Vagina (tissue), 2 donors: Measurements from ENCODE around the gene VCP. TPM values are rescaled to one million over a fixed set of nuclear protein-coding genes. Genes with fewer than 3 reads are reported as not detected.

Source experiments
- DNase-seq, 2 donors: peaks; one replicate each; pipeline ENCODE4 v3.0.0-alpha.2; 2017; ENCODE audit errors: extremely low spot score in 2 of 2
- H3K27ac ChIP-seq: fragments of 200-600 bp; sonication (generic); one replicate; pipeline ENCODE4 v1.5.1; 2019
- H3K27me3 ChIP-seq: fragments of 200-600 bp; sonication (generic); one replicate; pipeline ENCODE4 v1.5.1; 2019
- H3K36me3 ChIP-seq, 2 donors: fragments of 200-600 bp; sonication (generic); one replicate each; pipeline ENCODE4 v1.5.1; 2017 to 2019
- H3K4me1 ChIP-seq: fragments of 200-600 bp; sonication (generic); one replicate; pipeline ENCODE4 v1.5.1; 2019
- H3K4me3 ChIP-seq, 2 donors: fragments of 200-600 bp; sonication (generic); 1 replicate in 1 of 2; 2 replicates in 1 of 2; pipeline ENCODE4 v1.5.1; 2016 to 2019
- H3K9me3 ChIP-seq: fragments of 200-600 bp; sonication (generic); one replicate; pipeline ENCODE4 v1.5.1; 2019
- POLR2A ChIP-seq, 2 donors: fragments of 450-650 bp; IDR thresholded peaks; one replicate each; pipeline ENCODE4 v1.6.1; 2017; ENCODE audit warnings: antibody characterized with exemption in 2 of 2, mild to moderate bottlenecking in 2 of 2, moderate library complexity in 2 of 2
- POLR2AphosphoS5 ChIP-seq, 2 donors: sonication (generic); formaldehyde crosslinking; IDR thresholded peaks; one replicate each; pipeline ENCODE4 v1.9.0; 2017; ENCODE audit warnings: antibody characterized with exemption in 2 of 2, mild to moderate bottlenecking in 2 of 2, low read depth in 1 of 2; ENCODE audit not compliant: insufficient read depth in 1 of 2
- intact Hi-C: fragments of 100-400 bp; cut with DNase I; formaldehyde crosslinking; loops from one replicate; pipeline ENCODE4 v1.15.1; 2023
- total RNA-seq: library from RNA; depleted of rRNA; stranded (reverse); fragments of >200 nt; gene quantifications from one replicate; pipeline ENCODE4 v1.2.3, GENCODE V29; 2016
- TF ChIP-seq, protein P1 (sequence below), 3 experiments: fragments of 450-650 bp in 2 of 3; fragments of 200-600 bp in 1 of 3; sonication (generic) in 1 of 3; IDR thresholded peaks; one replicate each; pipeline ENCODE4 v1.5.1; 2017 to 2019; ENCODE audit warnings: antibody characterized with exemption in 3 of 3, mild to moderate bottlenecking in 2 of 3, moderate library complexity in 2 of 3

The VCP gene
- total RNA-seq, 1 donor from 2014 or later = 130 TPM

DNA sequence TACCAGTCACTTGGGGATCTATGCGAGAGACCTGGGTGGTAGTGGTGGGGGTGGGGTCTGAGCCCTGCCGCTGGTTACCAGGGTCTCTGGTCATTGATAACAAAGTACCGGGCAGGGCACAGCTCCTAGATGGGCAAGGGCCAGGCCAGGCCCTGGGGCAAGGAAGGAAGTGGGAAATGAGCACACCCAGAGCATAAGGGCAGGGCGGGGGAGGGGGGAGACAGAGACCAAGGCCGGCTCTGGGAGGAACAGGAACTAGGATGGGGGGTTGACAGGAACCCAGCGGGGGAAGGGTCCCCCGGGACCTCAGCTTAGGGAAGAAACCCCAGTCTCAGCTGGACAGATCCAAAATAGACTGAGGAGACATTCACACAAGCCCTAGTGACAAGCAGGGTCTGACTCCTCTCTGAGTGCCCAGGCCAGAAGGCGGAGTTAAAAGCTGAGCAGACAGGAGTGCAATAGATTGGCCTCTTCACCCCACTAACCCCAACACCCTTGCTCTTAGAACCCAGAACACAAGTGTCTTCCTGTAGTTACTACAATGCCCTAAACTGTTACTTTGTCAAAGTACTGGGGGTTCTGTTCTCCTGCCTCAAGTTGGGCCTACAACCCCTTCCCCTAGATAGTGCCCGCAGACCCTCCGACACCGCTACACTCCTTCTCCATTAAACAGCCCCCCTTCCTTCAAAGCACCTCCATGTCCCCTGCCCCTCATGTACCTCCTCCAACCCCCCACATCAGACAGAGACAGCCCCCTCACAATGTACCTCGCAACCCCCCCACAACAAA is 42.6 kb upstream of the VCP start:
- TF ChIP-seq POLR2AphosphoS5 (IDR thresholded peaks at IDR 0.05; ENCODE audit: insufficient read depth in 1 of 2, low read depth in 1 of 2) (no peak), POLR2A (IDR thresholded peaks at IDR 0.05) (no peak)
- TF ChIP-seq, protein P1, sequence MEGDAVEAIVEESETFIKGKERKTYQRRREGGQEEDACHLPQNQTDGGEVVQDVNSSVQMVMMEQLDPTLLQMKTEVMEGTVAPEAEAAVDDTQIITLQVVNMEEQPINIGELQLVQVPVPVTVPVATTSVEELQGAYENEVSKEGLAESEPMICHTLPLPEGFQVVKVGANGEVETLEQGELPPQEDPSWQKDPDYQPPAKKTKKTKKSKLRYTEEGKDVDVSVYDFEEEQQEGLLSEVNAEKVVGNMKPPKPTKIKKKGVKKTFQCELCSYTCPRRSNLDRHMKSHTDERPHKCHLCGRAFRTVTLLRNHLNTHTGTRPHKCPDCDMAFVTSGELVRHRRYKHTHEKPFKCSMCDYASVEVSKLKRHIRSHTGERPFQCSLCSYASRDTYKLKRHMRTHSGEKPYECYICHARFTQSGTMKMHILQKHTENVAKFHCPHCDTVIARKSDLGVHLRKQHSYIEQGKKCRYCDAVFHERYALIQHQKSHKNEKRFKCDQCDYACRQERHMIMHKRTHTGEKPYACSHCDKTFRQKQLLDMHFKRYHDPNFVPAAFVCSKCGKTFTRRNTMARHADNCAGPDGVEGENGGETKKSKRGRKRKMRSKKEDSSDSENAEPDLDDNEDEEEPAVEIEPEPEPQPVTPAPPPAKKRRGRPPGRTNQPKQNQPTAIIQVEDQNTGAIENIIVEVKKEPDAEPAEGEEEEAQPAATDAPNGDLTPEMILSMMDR (IDR thresholded peaks at IDR 0.05) = no peak
- no peak for DNase-seq
- intact Hi-C loops = loop anchor here (5.0 kb wide), 1 partner anchor 362 kb away; no protein-coding TSS in a partner anchor

DNA sequence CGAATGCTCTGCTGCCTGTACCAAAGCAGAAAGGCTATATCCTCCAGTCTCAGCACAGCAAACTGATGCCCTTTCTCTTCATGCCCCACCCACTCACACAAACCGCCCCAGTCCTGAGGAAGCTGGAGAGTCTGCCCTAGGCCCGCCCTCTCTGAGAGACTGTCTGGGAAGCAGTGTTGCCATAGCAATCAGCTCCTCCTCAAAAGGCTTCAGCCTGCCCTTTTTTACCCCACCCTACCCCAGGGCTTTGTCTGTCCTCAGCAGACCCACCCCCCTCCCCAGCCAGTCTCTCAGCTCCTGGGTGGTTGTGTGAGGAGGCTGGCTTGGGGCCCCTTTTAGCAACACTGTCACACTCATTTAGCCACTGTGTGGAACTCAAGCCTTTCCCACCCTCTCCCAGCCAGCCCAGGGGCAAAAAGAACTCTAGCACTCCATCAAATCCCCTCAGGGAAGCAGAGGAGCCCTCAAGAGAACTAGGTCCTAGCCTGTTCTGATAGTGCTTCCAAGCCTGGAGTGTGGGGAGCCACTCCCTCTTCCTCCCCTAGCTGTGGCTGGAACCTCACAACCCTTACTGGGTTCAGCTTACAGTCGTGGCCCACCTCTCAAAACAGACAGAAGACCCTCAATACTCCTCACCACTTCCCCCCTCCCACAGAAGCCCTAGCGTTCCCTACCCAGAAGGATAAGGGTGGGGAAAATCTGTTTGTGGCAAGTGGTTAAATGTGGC is 41.9 kb upstream of the VCP start:
- H3K9me3 ChIP-seq = no peaks in the 10 kb centered on the region
- H3K27ac ChIP-seq = peak overlapping the region; percentile 95
- no peaks in the 10 kb centered on the region for H3K36me3 ChIP-seq
- peak overlapping the region; percentile 43 to 51 for H3K4me3 ChIP-seq
- H3K4me1 ChIP-seq = peaks cover 64% of the 10 kb centered on the region
- peak; percentile 45 to 58 for TF ChIP-seq POLR2AphosphoS5 (IDR thresholded peaks at IDR 0.05; ENCODE audit: insufficient read depth in 1 of 2, low read depth in 1 of 2)
- TF ChIP-seq POLR2A (IDR thresholded peaks at IDR 0.05) = no peak
- TF ChIP-seq, protein P1 (IDR thresholded peaks at IDR 0.05) = no peak
- intact Hi-C loops = no loop called here
- no peak for DNase-seq
- H3K27me3 ChIP-seq = no peaks in the 10 kb centered on the region

More for the DNA sequence above, 42.6 kb upstream of the VCP start:
- H3K27ac ChIP-seq = peak overlapping the region; percentile 95
- H3K4me3 ChIP-seq = peak overlapping the region; percentile 43 to 51
- no peaks in the 10 kb centered on the region for H3K27me3 ChIP-seq
- H3K9me3 ChIP-seq = no peaks in the 10 kb centered on the region
- no peaks in the 10 kb centered on the region for H3K36me3 ChIP-seq
- H3K4me1 ChIP-seq = peaks cover 56% of the 10 kb centered on the region

DNA sequence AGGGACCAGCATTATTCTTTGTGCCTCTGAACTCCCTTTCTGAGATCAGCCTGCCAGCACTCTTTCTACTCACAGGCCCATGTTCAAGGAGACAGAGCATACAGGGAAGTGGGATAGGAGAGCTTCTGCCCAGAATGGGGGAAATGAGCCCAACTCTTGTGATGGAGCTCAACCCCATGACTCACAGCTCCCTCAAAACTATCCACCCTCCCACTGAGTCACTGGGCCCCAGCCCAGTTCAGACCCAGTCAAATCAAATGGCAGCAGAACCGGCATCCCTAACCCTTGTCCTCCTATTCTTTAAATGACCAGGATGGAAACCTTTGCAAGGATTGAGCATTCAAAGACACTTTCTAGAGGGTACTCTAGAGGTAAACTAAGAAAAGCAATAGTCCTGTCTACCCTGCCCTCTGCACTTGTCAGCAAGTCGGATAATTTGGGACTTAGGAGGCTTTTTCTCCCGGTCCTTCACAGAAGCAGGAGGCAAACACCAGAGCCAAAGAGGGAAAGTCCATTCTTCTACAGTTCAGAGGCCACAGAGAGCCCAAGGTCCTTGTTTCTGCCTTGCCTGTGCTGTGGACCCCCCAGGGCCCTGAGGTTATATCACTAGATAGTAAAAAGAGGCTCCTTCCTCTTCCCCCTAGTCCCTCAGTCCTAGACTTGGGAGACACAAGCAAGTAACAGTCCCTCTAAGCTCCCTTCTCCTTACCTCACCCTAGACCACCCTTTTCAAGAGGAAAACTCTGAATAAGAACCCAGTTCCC is 40.0 kb upstream of the VCP start:
- DNase-seq = no peak
- H3K4me3 ChIP-seq = peak overlapping the region; percentile 66 to 76
- no peaks in the 10 kb centered on the region for H3K27me3 ChIP-seq
- no peaks in the 10 kb centered on the region for H3K9me3 ChIP-seq
- H3K4me1 ChIP-seq = peaks cover 65% of the 10 kb centered on the region
- intact Hi-C loops = no loop called here
- peak overlapping the region; percentile 95 for H3K27ac ChIP-seq
- peaks cover 0 to 12% of the 10 kb centered on the region in 2 donors for H3K36me3 ChIP-seq
- TF ChIP-seq POLR2AphosphoS5 (IDR thresholded peaks at IDR 0.05; ENCODE audit: insufficient read depth in 1 of 2, low read depth in 1 of 2) (no peak), POLR2A (IDR thresholded peaks at IDR 0.05) (no peak)
- TF ChIP-seq, protein P1 (IDR thresholded peaks at IDR 0.05) = no peak

DNA sequence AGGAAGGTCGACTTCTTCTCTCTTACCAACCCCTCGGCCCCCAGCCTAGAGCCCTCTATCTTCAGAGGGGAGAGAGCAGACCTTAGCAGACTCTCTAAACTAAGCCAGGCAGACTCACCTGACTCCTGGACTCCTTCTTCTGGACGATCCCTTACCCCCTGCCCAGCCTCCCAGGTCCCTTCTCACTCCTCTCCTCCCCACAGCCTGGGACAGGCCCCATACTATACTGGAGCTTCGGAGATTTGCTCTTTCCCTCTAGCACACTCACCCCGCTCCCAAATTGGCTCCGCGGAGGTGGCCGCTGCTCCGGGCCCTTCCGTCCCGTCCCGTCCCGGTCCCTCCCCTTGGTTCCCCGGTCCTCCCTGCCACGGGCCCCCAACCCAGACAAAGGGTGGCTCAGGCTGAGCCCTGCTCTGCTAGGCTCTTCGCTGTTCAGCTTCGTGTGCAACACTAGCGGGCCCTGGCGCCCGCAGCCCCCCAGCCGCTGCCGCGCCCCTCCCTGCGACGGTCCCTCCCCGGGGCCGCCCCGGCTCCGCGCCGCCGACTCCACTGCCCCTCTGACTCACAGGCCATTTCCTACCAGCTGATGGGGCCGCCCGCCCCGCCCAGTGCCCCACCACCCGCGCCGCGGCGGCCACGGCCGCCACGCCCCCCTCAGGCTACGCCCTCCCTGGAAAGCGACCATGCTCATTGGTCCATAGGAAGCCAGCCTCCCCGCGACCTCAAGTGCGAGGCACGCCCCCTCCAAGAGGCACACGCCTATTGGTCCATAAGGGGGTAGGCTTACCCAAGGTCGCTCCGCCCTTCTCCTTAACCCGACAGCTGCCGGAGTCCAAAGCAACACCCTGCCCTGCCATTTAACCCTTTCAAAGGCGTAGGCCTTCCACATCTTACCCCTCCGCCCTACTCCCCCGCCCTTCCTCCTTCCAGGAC is 38.8 kb upstream of the VCP start:
- TF ChIP-seq POLR2AphosphoS5 (IDR thresholded peaks at IDR 0.05; ENCODE audit: insufficient read depth in 1 of 2, low read depth in 1 of 2) (peak in 1 of 2 donors; percentile 50), POLR2A (IDR thresholded peaks at IDR 0.05) (peak in 1 of 2 donors; percentile 55)
- TF ChIP-seq, protein P1 (IDR thresholded peaks at IDR 0.05) = no peak
- Histone ChIP-seq H3K4me1 (peaks cover 60% of the 10 kb centered on the region), H3K27ac (peak overlapping the region; percentile 95), H3K27me3 (no peaks in the 10 kb centered on the region), H3K4me3 (peak overlapping the region; percentile 66 to 76), H3K9me3 (no peaks in the 10 kb centered on the region), H3K36me3 (peaks cover 0 to 21% of the 10 kb centered on the region in 2 donors)
- intact Hi-C loops = no loop called here
- peak in 1 of 2 donors; percentile 99 for DNase-seq
